ENCODE data around the gene SPATA1.
"Not testable (repeated sequence)": the region's sequence is repeated elsewhere in the genome, so short reads cannot be mapped to it uniquely, and the experiment has no call there.

Gene SPATA1

DNA sequence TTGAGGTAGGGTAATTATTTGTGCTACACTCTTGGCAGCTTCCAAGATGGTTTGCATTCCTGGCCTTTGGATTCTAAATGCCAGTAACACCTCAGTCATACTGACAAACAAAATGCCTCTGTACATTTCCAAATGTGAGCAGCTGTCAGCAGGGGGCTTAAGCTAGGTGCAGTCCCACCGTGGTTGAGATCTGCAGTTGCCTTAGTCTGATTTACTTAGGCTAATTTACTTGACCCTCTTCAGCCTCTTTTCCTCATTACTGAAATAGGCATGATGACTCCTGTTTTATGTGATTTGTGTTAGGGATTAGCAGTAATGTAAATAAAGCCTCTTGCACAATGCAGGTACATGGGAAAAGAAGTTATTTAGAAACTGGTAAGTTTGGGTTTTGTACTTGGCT lies 13.5 kb upstream of the SPATA1 start:
- Histone ChIP-seq H3K27me3 (ENCODE audit: control insufficient read depth, insufficient read depth, low read length) (no peaks in the 10 kb centered on the region), H3K4me3 (ENCODE audit: low read length) (no peak overlapping the region), H3K9me3 (ENCODE audit: control insufficient read depth, insufficient read depth, low read length) (no peaks in the 10 kb centered on the region), H3K4me1 (ENCODE audit: control insufficient read depth, insufficient read depth, low read length) (no peaks in the 10 kb centered on the region), H3K36me3 (ENCODE audit: control insufficient read depth, insufficient read depth, low read length) (peaks cover 4% of the 10 kb centered on the region; the same call in 1 of the 2 replicates), H3K27ac (ENCODE audit: low read length) (no peak overlapping the region)
- DNase-seq (ENCODE audit: low read depth, low spot score) = no peak
- no CpG with 5 or more reads among the region's 1 CpG for WGBS (ENCODE audit: insufficient coverage, insufficient read length)

DNA sequence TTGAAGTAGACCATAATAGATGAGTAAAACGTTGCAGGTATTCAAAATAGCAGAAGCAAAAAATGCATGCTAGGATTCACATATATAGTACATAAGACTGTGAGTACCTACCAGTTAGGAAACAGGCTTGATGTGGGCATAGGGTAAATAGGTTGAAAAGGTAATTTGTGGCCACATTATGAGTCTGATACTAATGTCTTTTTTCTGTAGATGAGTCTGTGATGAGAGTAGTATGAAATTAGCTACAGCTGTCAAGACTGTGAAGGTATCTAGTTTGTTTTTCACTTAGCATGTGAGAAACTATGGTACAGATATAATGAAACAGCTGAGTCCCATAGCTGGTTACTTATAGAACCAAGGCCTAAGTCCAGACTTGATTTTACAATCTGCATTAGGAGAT lies 12.4 kb upstream of the SPATA1 start:
- Histone ChIP-seq H3K4me1 (ENCODE audit: control insufficient read depth, insufficient read depth, low read length) (no peaks in the 10 kb centered on the region), H3K27ac (ENCODE audit: low read length) (no peak overlapping the region), H3K27me3 (ENCODE audit: control insufficient read depth, insufficient read depth, low read length) (no peaks in the 10 kb centered on the region), H3K4me3 (ENCODE audit: low read length) (no peak overlapping the region), H3K36me3 (ENCODE audit: control insufficient read depth, insufficient read depth, low read length) (peaks cover 7% of the 10 kb centered on the region; the same call in 1 of the 2 replicates), H3K9me3 (ENCODE audit: control insufficient read depth, insufficient read depth, low read length) (no peaks in the 10 kb centered on the region)
- WGBS (ENCODE audit: insufficient coverage, insufficient read length) = no CpG with 5 or more reads among the region's 1 CpG
- no peak for DNase-seq (ENCODE audit: low read depth, low spot score)

DNA sequence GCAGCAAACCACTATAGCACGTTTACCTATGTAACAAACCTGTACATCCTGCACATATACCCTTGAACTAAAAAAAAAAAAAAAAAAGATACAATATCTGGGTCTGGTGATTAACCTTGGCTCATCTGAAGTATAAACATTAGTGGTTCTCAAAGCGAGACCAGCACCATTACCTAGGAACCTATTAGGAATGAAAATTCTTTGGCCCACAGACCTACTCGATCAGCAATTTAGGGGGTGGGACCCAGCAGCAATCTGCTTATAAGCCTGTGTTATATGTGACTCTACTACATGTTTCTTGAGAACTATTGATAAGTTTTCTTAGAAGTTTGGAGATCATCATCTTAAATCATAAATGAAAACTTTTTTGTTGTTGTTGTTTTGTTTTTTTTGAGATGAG lies 9.7 kb upstream of the SPATA1 start:
- H3K36me3 ChIP-seq (ENCODE audit: control insufficient read depth, insufficient read depth, low read length) = peaks cover 7% of the 10 kb centered on the region; the same call in 1 of the 2 replicates
- no peak for DNase-seq (ENCODE audit: low read depth, low spot score)
- H3K9me3 ChIP-seq (ENCODE audit: control insufficient read depth, insufficient read depth, low read length) = no peaks in the 10 kb centered on the region
- no peak overlapping the region for H3K4me3 ChIP-seq (ENCODE audit: low read length)
- H3K4me1 ChIP-seq (ENCODE audit: control insufficient read depth, insufficient read depth, low read length) = no peaks in the 10 kb centered on the region; the same call in 1 of the 2 replicates
- no peaks in the 10 kb centered on the region for H3K27me3 ChIP-seq (ENCODE audit: control insufficient read depth, insufficient read depth, low read length)
- WGBS (ENCODE audit: insufficient coverage, insufficient read length) = no CpG with 5 or more reads among the region's 3 CpGs
- H3K27ac ChIP-seq (ENCODE audit: low read length) = no peak overlapping the region

DNA sequence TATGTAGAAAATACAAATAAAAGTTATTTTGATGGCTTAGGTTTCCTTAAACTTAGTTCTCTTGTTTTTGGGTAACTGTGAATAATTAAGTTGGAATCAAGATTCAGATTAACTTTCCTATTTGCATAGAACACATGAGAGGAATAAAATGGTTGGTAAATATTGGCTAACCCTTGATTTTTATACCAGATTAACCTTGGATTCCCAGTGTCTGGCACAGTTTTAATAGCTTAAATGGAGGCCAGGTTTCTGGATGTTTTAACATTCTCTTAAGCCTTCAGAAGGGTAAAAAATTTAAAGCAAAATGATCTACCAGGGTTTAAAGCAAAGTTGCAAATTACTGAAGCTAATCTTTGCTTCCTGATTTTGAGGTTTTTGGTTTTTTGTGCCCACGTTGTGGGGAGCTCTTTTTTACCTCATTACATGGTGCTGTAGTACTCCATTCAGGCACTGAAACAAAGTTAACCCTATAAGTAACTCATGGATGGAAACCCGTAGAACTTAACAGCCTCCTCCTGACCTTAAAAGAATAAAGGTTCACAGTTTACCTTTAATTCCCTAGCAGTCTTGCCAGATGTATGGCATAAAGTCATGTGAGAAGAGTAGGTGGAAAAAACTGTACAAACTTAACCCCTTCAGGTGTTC lies 8.4 kb upstream of the SPATA1 start:
- H3K9me3 ChIP-seq (ENCODE audit: control insufficient read depth, insufficient read depth, low read length) = no peaks in the 10 kb centered on the region
- DNase-seq (ENCODE audit: low read depth, low spot score) = no peak
- H3K4me1 ChIP-seq (ENCODE audit: control insufficient read depth, insufficient read depth, low read length) = no peaks in the 10 kb centered on the region; the same call in 1 of the 2 replicates
- no peak overlapping the region for H3K4me3 ChIP-seq (ENCODE audit: low read length)
- no peaks in the 10 kb centered on the region for H3K27me3 ChIP-seq (ENCODE audit: control insufficient read depth, insufficient read depth, low read length)
- no CpG with 5 or more reads among the region's 2 CpGs for WGBS (ENCODE audit: insufficient coverage, insufficient read length)
- no peak overlapping the region for H3K27ac ChIP-seq (ENCODE audit: low read length)
- peaks cover 5% of the 10 kb centered on the region; the same call in 1 of the 2 replicates for H3K36me3 ChIP-seq (ENCODE audit: control insufficient read depth, insufficient read depth, low read length)

DNA sequence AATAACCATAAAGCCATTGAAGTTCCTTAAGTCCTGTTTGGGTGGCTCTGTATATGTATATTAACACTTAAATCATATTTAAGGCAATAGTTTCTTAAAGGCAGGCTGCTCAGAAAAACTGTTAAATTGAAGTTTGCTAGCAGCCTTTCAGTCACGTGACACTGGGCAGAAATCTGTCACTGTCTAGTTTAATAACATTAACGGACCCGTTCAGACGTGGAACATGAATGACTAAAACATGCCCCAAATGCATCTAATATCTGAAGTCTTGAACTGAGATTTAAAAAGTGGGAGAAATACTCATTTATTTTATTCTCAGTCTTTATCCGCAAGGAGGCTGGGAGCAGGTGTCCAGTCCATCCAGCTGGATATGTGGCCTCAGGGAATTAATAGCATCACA lies 3.3 kb upstream of the SPATA1 start:
- Histone ChIP-seq H3K27me3 (ENCODE audit: control insufficient read depth, insufficient read depth, low read length) (no peaks in the 10 kb centered on the region), H3K9me3 (ENCODE audit: control insufficient read depth, insufficient read depth, low read length) (no peaks in the 10 kb centered on the region), H3K27ac (ENCODE audit: low read length) (no peak overlapping the region), H3K4me1 (ENCODE audit: control insufficient read depth, insufficient read depth, low read length) (no peaks in the 10 kb centered on the region; the same call in 1 of the 2 replicates), H3K4me3 (ENCODE audit: low read length) (no peak overlapping the region), H3K36me3 (ENCODE audit: control insufficient read depth, insufficient read depth, low read length) (0 out of 2 replicates have a peak, but pooled peaks cover 1% of the 10 kb centered on the region)
- DNase-seq (ENCODE audit: low read depth, low spot score) = no peak
- no CpG with 5 or more reads among the region's 5 CpGs for WGBS (ENCODE audit: insufficient coverage, insufficient read length)

DNA sequence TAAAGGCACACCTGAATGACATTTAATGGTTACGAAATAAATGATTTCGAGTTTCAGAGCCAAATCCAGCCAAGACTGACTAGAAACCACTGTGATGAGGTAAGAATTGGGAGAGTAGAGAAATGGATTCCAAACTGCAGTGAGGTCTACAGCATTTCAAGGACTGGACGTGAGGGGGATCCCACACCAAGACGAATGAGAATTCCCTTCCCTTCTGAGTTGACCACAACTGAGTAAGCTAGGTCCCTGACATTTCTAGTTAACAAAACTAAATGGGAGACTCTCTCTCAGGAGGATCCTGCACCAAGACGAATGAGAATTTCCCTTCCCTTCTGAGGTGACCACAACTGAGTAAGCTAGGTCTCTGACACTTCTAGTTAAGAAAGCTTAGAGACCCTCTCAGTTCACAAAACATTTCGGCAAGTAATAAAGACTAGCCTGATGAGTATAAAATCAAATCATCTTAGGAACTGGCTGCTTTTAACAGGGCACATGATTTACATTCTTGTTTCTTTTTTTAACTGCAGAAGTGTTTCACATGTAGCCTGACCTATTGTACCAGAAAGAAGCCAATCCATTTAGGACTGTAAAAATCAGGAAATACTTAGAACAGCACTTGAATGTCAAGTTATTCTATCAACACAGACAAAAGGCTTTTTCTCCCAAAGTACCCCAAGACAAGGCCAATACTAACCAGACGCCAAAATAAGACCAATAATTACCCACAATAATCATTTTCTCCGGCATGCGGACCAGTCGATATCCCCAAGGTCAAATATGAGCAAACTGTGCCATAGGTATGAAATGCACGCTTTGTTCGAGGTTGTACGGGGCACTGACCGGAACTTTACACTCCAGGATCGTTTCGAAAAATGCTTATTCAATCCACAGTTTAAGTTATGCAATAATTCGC lies 1.4 kb upstream of the SPATA1 start:
- H3K27me3 ChIP-seq (ENCODE audit: control insufficient read depth, insufficient read depth, low read length) = no peaks in the 10 kb centered on the region
- no peak overlapping the region for H3K27ac ChIP-seq (ENCODE audit: low read length)
- H3K36me3 ChIP-seq (ENCODE audit: control insufficient read depth, insufficient read depth, low read length) = no peaks in the 10 kb centered on the region
- H3K4me3 ChIP-seq (ENCODE audit: low read length) = peak overlapping the region; percentile 59; the same call in 1 of the 2 replicates
- DNase-seq (ENCODE audit: low read depth, low spot score) = no peak
- no CpG with 5 or more reads among the region's 17 CpGs for WGBS (ENCODE audit: insufficient coverage, insufficient read length)
- H3K9me3 ChIP-seq (ENCODE audit: control insufficient read depth, insufficient read depth, low read length) = no peaks in the 10 kb centered on the region
- H3K4me1 ChIP-seq (ENCODE audit: control insufficient read depth, insufficient read depth, low read length) = no peaks in the 10 kb centered on the region

DNA sequence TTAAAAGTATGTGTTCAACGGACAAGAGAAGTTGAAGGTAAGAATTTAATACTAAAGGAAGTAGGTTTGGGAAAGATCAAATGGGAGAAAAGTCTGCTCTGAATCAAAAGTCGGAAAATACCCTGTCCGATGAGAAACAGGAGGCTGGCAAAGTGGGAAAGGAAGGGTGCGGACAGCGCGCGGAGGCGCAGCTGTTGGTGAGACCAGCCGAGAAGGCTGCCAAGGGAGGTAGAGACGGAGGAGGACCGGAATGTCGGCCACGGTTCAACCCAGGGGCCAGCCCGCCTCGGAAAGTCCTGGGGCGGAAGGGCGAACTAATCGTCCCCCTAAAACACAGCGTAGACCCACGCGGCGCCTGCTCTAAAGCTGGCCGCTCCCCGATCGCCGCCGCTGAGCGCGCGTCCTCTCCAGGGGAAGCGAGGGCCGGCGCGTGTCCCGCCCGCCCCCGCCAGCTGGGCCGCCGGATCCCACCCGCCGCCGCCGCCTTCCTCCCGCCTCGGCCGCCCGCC lies 639 bp upstream of the SPATA1 start:
- H3K4me3 ChIP-seq (ENCODE audit: low read length) = peak overlapping the region; percentile 59; the same call in 1 of the 2 replicates
- no peaks in the 10 kb centered on the region for H3K4me1 ChIP-seq (ENCODE audit: control insufficient read depth, insufficient read depth, low read length)
- H3K36me3 ChIP-seq (ENCODE audit: control insufficient read depth, insufficient read depth, low read length) = no peaks in the 10 kb centered on the region
- no peaks in the 10 kb centered on the region for H3K9me3 ChIP-seq (ENCODE audit: control insufficient read depth, insufficient read depth, low read length)
- H3K27me3 ChIP-seq (ENCODE audit: control insufficient read depth, insufficient read depth, low read length) = no peaks in the 10 kb centered on the region
- H3K27ac ChIP-seq (ENCODE audit: low read length) = no peak overlapping the region
- WGBS (ENCODE audit: insufficient coverage, insufficient read length) = no CpG with 5 or more reads among the region's 47 CpGs
- DNase-seq (ENCODE audit: low read depth, low spot score) = no peak

DNA sequence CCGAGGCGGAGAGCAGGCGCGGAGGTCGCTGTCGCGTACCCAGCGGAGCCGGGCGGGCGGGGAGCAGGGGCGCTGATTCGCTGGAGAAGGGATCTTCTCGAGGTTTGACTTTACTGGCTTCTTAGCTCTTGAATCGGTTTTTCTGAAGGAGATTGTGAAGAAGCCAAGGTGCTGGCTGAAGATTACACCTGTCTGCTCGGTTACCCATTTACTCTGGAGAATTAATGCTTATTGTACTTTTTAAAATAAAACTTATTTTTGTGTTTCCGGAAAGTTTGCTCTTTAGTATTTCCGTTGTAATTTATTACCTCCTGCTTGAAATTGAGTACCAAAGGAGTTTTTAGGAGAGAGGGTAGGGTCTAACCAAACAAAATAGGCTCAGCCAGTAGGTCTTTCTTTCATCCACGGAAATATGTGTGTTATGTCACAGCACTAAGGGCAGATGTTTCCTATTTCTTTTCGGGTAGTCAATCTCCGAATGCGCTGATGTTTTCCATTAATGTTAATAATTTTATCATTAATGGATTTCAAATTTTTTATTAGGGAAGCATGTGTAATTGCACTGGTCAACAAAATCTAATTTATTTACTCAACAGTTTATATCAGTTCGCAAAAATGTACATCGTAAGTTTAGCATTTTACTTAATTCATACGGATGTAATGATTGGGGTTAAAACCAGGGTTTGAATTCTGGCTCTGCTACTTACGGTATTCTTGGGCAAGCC lies 705 bp downstream of the SPATA1 start:
- DNase-seq (ENCODE audit: low read depth, low spot score) = peak; percentile 25
- Histone ChIP-seq H3K27me3 (ENCODE audit: control insufficient read depth, insufficient read depth, low read length) (no peaks in the 10 kb centered on the region), H3K36me3 (ENCODE audit: control insufficient read depth, insufficient read depth, low read length) (no peaks in the 10 kb centered on the region), H3K9me3 (ENCODE audit: control insufficient read depth, insufficient read depth, low read length) (no peaks in the 10 kb centered on the region), H3K4me3 (ENCODE audit: low read length) (peak overlapping the region; percentile 59; the same call in 1 of the 2 replicates), H3K4me1 (ENCODE audit: control insufficient read depth, insufficient read depth, low read length) (no peaks in the 10 kb centered on the region), H3K27ac (ENCODE audit: low read length) (no peak overlapping the region)
- no CpG with 5 or more reads among the region's 26 CpGs for WGBS (ENCODE audit: insufficient coverage, insufficient read length)

DNA sequence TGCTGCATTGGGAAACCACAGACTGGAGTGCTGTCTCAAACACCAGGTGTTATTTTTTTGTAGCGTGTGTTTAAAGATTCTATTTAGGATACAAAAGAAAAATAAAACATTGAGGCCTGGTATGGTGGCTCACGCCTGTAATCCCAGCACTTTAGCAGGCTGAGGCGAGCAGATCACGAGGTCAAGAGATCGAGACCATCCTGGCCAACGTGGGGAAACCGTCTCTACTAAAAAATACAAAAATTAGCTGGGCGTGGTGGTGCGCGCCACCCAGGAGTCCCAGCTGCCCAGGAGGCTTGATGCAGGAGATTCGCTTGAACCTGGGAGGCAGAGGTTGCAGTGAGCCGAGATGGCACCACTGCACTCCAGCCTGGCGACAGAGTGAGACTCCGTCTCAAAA lies 1.7 kb downstream of the SPATA1 start:
- not testable (repeated sequence) for H3K27me3 ChIP-seq (ENCODE audit: control insufficient read depth, insufficient read depth, low read length); H3K4me3 ChIP-seq (ENCODE audit: low read length); DNase-seq (ENCODE audit: low read depth, low spot score); H3K27ac ChIP-seq (ENCODE audit: low read length); H3K4me1 ChIP-seq (ENCODE audit: control insufficient read depth, insufficient read depth, low read length); H3K9me3 ChIP-seq (ENCODE audit: control insufficient read depth, insufficient read depth, low read length); H3K36me3 ChIP-seq (ENCODE audit: control insufficient read depth, insufficient read depth, low read length)
- no CpG with 5 or more reads among the region's 14 CpGs for WGBS (ENCODE audit: insufficient coverage, insufficient read length)

DNA sequence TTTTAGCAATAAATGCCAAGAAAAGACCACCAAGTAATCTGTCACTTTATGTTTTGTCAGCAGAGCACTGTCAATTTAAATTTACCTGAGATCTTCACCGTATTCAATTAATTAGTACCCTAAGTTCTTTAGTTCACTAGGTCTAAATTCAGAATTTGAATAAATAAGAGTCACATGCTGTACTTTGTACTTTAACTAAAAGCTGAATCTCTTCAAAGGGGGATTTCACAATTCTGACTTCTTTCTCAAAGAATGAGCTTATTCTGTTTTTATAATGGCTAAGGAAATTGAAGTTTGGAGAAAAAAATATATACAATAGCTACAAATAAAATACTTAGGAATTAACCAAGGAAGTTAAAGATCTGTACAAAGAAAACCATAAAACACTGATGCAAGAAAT lies 2.3 kb downstream of the SPATA1 start:
- Histone ChIP-seq H3K27me3 (ENCODE audit: control insufficient read depth, insufficient read depth, low read length) (no peaks in the 10 kb centered on the region), H3K36me3 (ENCODE audit: control insufficient read depth, insufficient read depth, low read length) (no peaks in the 10 kb centered on the region), H3K9me3 (ENCODE audit: control insufficient read depth, insufficient read depth, low read length) (no peaks in the 10 kb centered on the region), H3K4me3 (ENCODE audit: low read length) (no peak overlapping the region), H3K27ac (ENCODE audit: low read length) (no peak overlapping the region), H3K4me1 (ENCODE audit: control insufficient read depth, insufficient read depth, low read length) (no peaks in the 10 kb centered on the region)
- DNase-seq (ENCODE audit: low read depth, low spot score) = no peak
- WGBS (ENCODE audit: insufficient coverage, insufficient read length) = no CpG with 5 or more reads among the region's 1 CpG
